Activated CD8-positive, alpha-beta memory T cell treated with anti-CD3 and anti-CD28 coated beads, Interleukin-2, amount 50 U/mL, for 24 hours (primary cell): ENCODE results near the gene EGFR.

Source experiments
- DNase-seq: peaks from one replicate; pipeline ENCODE4 v3.0.0-alpha.2; 2020; ENCODE audit errors: extremely low read depth

Gene EGFR

DNA sequence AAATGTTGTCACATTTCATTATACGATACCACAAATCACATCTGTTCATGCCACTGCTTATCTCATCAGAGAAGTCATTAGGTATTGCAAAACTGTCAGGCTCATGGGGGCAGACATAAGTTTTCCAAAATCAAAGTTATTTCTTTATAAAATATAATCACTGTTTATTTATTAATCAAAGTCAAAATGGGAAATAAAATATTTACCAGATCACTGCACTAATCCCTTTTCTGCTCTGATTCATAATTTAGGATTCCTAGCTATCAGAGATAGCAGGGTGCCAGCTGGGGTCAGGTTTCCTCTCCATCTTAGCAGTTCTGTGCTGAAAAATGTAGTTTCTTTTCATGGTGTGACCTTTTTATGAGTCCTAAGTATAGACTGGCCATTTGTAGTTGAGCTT is 228.6 kb downstream of the EGFR start:
- no peak for DNase-seq

DNA sequence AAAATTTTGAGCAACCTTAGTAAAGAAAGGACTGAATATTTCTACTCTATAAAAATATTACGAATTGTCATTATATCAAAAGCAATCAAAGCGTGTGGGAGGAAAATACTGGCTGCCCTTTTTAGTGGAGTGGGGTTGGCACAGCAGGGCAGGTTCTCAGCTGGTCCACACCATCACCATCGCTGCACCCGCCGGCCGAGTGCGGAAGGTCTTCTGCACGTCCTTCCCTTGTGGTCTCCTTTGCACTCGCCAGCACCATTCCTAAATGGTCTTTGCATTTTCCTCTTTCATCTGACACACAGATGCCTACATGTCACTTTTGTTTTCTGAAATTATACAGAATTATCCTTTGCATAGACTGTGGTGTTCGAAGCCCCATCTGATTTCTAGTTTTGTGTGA is 229.7 kb downstream of the EGFR start:
- DNase-seq: no peak

DNA sequence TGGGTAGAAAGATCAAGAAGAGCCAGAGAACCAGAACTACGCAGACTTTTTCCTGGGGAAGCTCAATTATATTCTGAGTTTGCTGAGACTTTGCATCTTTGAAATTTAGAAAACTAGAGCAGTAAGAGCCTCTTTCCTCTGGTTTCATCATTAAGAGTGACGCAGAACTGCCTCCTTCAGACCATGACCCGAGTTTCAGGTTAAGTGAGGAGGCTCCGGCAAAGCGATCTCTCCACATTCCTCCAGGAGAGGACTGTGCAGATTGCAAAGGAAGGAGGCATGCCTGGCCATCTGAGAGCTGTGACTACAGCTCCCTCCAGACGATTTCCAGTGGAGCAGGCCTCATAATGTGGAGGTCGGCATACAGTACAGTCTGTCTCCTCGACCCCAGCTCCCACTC is 230.5 kb downstream of the EGFR start:
- no peak for DNase-seq

DNA sequence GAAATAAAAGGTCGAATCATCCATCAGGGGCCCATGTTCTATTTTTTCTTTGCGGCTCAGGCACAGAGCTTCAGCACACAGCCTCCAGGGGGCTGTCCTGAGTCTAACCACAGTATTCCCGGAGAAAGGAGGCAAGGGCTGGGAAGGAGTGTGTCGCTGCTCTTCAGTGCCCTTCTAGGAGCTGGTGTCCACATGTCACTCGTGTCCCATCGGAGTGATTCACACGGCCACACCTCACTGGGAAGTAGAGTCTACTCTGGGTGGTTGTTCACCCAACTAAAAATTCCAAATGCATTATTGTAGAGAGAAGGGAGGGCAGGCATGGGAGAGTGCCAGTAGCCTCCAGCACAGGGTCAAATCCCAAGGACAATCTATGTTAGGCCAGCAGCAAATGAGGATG is 231.5 kb downstream of the EGFR start:
- no peak for DNase-seq

DNA sequence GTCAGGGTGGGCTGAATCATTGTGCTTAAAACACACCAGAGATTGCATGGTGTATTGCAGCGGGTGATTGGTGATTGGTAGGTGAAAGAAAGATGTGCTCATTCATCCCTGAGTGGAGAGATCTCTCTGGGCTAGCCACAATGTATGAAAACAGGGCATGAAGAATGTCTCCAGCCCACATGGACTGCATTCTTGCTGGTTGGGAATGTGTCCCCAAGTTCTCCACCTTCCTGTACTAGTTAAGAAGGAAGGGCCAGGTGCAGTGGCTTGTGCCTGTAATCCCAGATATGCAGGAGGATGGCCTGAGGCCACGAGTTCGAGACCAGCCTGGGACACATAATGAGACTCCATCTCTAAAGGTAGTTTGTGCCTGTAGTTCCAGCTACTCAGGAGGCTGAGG is 232.5 kb downstream of the EGFR start:
- DNase-seq: no peak

DNA sequence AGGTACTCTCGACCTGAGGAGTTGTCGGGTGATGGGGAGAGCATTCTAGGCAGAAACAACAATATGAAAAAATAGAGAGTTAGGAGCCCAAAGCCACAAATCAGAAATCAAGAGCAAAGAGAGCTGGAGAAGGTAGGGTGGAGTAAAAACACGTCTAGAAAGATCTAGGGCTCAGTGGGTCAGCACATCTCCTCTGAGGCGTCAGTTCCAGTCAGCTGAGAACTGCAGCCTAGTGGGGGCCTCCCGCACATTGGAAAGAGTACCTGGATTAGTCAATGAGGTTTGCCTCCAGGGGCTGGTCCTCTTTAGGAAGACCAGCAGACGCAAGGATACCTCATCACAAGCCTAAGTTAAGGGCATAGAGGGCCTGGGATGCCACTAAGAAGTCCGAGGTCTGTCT is 233.1 kb downstream of the EGFR start:
- no peak for DNase-seq

DNA sequence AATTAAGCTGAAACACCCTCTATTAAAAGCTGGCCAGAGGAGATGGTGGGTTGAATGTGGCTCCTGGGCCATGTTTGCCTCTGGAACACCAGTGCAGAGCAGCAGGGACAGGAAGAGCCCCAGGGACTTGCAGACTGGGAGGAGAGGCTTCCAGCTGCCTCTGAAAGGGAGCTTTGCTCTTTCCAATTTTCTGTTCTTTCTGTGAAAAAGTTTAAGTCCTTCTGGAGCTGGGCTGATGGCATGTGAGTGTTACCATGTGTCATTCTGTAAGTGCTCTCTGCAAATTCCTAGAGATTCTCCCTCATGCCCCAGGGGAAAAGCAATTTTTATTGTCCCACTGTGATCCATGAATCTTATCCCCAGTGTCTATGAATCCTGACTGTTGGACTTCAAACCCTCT is 233.6 kb downstream of the EGFR start:
- DNase-seq: no peak

DNA sequence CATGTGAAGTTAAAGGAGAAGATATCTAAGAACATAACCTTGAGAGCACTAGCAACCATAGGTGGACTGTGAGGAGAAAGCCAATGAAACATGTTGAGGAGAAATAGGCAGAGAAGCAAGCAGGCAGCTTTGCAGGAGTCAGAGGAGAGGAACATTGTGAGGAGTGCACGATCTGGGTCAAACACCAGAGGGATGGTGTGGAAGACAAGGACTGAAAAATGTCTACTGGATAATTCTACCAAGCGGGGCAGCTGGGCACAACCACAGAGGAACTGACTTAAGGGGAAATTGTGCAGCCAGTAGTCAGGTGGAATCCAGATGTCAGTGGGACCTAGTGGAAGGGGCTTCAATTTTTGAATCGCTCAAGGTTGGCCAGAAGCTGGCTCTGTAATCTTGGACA is 234.4 kb downstream of the EGFR start:
- no peak for DNase-seq

DNA sequence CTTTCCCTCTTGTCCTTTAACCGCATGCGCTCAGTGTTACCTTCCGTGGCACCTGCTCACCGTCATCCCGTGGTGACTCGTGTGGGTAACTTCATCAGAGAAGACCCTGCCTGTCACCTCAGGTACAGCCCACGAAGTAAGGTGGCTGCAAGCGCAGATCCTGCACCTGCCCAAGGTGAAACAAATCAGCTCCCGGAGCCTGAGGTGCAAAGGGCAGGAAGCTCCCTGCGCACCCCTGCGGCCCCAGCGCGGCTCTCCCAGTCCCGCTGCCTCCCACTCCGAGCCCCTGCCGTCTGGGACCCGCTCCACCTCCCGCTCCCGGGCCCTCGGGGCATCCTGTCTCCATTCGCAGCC is 235.4 kb downstream of the EGFR start:
- no peak for DNase-seq

DNA sequence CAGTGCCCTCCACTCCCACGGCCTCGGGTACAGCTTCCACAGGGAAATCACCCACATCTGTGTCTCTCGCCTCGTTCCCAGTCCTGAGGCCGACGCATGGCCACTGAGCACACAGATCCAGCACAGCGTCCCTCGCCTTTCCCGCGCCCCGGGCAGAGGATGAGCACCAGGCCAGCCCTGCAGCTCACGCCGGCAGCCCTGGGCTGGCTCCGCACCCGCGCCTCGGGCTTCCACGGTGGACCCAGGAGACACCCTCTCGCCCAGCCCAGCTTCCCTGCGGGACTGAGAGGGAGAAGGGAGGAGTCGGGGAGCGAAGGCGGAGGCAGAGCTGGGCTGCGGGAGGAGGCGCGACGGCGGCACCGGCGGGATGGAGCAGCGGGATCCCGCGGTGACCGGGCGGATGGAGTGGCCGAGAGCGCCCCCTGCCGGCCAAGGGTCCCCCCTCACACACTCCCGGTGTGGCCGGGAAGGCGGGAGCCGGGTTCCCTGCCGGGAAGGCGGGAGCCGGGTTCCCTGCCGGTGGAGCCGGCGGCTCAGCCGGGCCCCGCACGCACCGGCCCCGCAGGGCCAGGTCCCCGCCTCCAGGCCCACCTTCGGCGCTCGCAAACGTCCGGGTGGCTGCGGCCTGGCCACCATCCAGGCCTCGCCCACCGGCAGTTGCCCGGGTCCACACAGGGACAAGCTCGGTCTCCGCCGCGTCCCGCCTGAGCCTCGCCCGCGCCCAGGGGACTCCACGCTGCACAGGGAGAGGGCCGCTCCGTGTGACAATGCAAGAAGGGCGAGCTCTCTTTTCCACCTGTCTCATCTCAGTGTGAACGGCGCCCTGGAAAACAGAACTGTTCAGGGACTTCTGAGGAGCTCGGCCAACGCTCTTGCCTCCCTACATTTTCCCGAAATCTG is 236.0 kb downstream of the EGFR start:
- DNase-seq: peak; percentile 14

DNA sequence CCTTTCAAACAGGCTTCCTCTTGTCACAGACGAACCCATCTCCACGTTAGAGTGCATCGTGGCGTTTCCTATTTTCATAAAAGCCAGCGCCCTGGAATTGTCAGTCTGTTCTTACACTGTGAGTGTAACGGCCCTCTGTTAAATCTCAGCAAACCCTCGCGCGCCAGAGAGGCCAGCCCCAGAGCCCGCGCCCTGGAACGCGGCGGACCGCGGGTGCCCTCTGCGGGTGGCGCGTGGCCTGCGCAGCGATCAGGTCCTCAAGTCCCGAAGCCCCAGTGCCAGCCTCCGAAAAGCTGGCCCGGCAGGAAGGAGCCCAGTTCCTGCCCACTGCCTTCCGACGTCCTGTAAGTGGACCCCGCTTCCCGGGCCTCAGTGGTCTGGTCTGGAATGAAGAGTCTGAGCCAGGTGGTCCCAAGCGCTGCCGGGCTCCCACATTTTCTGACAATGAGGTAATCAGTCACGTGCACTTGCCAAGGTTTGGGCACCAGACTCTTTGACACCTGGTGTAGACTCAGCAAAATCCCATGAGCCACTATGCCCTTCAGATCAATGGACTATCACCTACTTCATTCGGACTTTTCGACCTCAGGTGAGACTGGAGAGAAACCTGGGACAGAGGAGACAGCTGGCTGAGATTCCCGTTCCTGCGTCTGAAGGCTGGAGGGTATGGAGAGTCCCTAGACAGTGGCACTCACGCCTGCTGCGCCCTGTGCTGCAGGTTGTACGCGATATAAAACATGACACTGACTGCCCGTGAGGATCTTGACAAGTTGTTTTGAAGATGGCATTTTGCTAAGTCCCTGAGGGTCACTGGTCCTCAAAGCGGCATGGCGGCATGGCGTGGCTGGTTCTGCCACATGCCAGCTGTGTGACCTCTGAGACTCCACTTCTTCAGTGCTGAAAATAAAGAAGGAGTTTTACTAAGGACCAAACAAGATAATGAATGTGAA is 237.0 kb downstream of the EGFR start:
- DNase-seq: peak; percentile 18

DNA sequence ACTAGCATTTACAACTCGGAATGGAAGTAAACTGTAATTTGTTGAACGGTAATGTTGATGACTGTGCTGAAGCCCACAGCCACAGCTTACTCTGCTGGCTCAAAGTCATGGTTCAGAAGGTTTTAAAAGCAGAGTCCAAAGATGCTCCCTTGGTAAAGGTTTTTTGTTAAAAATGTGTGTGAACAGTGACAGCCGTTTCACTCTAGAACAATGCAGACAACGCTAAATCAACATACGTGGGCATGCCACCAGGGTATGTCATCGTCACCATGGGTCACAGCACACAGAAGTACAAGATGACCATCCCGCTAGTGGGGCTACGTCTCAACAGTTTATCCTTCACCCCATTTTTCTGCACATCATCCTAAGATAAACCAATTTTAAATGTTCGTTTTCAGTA is 239.8 kb downstream of the EGFR start:
- DNase-seq: no peak

DNA sequence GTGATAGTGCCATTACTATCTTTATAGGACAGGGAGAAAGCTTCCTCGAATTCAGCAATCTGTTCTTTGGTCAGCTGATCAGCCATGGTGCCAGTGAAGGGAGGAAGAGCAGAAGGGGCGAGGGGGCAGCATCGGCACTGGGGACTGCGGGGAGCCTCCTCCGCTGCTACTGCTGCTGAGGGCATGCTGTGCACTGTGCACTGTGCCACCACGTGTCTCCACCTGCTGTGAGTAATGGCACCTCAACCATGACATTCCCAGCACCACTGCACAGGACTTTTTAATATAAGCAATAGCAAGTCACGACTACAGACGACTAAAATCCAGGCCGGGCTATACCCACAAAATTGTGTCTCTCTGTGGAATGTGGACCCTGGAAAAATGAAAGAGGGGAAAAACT is 241.4 kb downstream of the EGFR start:
- DNase-seq: no peak

DNA sequence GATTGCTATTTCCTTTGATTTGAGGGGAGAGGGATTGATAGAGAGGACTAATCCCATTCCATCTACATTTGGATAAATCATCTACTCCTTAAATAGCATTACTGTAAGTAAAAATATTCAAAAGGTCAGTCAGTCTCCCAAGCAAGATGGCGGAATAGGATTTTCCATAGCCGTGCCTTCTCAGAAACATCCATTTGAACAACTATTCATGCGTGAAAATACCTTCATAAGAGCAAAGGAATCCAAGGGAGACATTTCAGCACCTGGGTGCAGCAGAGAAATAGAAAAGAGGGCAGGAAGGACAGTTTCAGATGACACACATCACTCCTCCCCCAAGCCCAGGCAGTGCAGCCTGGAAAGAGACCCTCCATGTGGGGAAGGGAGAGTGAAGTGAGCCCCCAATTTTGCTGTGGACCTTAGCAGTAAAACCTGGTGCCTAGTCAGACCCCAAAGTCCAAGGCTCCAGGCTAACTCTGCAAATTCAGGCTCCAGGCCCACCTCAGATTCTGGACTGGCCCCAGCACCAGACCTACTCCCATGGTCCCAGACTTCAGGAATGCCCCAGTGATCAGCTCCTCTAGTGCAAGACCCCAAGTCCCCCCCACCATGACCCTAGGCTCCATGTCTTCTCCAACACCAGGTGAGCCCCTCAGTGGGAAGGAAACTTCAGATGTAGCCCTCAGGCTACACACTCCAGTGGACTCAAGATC is 242.0 kb downstream of the EGFR start:
- DNase-seq: no peak
